TTC549 (cell line): ENCODE results near the gene STH.
"Not testable (repeated sequence)": the region's sequence is repeated elsewhere in the genome, so short reads cannot be mapped to it uniquely, and the experiment has no call there.

Experiments
- FAIRE-seq: peaks from 2 replicates; lab custom pipeline; 2012; peaks lifted over from hg19 to GRCh38; lab: Jason Lieb, UNC

The STH gene

GRCh38 chr17:45986056-45986455, 13.0 kb upstream of the STH start:
- FAIRE-seq = no peak

- FAIRE-seq = no peak
These were observed 11.3 kb upstream of the STH start for GRCh38 chr17:45987706-45988105.

GRCh38 chr17:45989759-45990158, 9.3 kb upstream of the STH start:
- no peak for FAIRE-seq

- no peak for FAIRE-seq
These were observed 8.2 kb upstream of the STH start for GRCh38 chr17:45990886-45991285.

- FAIRE-seq = no peak
These were observed 7.7 kb upstream of the STH start for GRCh38 chr17:45991341-45991740.

GRCh38 chr17:45992175-45992574, 6.9 kb upstream of the STH start:
- no peak for FAIRE-seq

GRCh38 chr17:45992904-45993303, 6.1 kb upstream of the STH start:
- FAIRE-seq = no peak

GRCh38 chr17:45993962-45994627, 5.0 kb upstream of the STH start:
- no peak for FAIRE-seq

- FAIRE-seq = no peak
These were observed 4.1 kb upstream of the STH start for GRCh38 chr17:45994987-45995386.

GRCh38 chr17:45995627-45996270, 3.3 kb upstream of the STH start:
- no peak for FAIRE-seq

GRCh38 chr17:45996282-45996937, 2.6 kb upstream of the STH start:
- no peak for FAIRE-seq

- FAIRE-seq = no peak
These were observed 1.9 kb upstream of the STH start for GRCh38 chr17:45997166-45997565.

- no peak for FAIRE-seq
These were observed 1.4 kb upstream of the STH start for GRCh38 chr17:45997624-45998023.

GRCh38 chr17:45999900-46000290, 845 bp downstream of the STH start:
- no peak for FAIRE-seq

GRCh38 chr17:46000292-46000691, 1.2 kb downstream of the STH start:
- FAIRE-seq = no peak

GRCh38 chr17:46000757-46001156, 1.7 kb downstream of the STH start:
- no peak for FAIRE-seq

GRCh38 chr17:46001390-46002310, 2.6 kb downstream of the STH start:
- FAIRE-seq = no peak

GRCh38 chr17:46002311-46002972, 3.4 kb downstream of the STH start:
- peak; percentile 80 for FAIRE-seq

- FAIRE-seq = no peak
These were observed 3.9 kb downstream of the STH start for GRCh38 chr17:46002973-46003316.

- no peak for FAIRE-seq
These were observed 5.1 kb downstream of the STH start for GRCh38 chr17:46003907-46004748.

- FAIRE-seq = not testable (repeated sequence)
These were observed 7.0 kb downstream of the STH start for GRCh38 chr17:46006082-46006481.
